Measurements from ENCODE around the gene GNAI1. TPM values are rescaled to one million over a fixed set of nuclear protein-coding genes. Genes with fewer than 3 reads are reported as not detected.

Gene GNAI1
- total and polyA plus RNA-seq, 2 of the 13 experiments (the other 11 are each of a cell fraction or from before 2014, with no cell fraction given) = 3.5 to 5.7 TPM

- TF ChIP-seq TBX3 (IDR thresholded peaks at IDR 0.05; ENCODE audit: borderline replicate concordance) = peak; percentile 87; the same call in 1 of the 2 replicates
- TF ChIP-seq TBL1XR1 (IDR thresholded peaks at IDR 0.05; ENCODE audit: borderline replicate concordance, low read length, partially characterized antibody) = peak; percentile 67
- peak; percentile 94 for TF ChIP-seq FOXA1 (IDR thresholded peaks at IDR 0.05)
- TF ChIP-seq FOXA1 (CRISPR knock-in tag; IDR thresholded peaks at IDR 0.05) = peak; percentile 94
- no peak for TF ChIP-seq ZNF430 (CRISPR knock-in tag; IDR thresholded peaks at IDR 0.05)
- TF ChIP-seq IRF2 (CRISPR knock-in tag; IDR thresholded peaks at IDR 0.05) = peak; percentile 75; the same call in 1 of the 2 replicates
- peak; percentile 95 for TF ChIP-seq HOMEZ (CRISPR knock-in tag; IDR thresholded peaks at IDR 0.05; ENCODE audit: low read depth)
- TF ChIP-seq ZNF816 (CRISPR knock-in tag; IDR thresholded peaks at IDR 0.05; ENCODE audit: borderline replicate concordance) = 0 out of 2 replicates have a peak, but pooled peaks have one; percentile 2
- no peak for TF ChIP-seq RBFOX2 (IDR thresholded peaks at IDR 0.05; ENCODE audit: low read depth, low read length)
- peak; percentile 97 for TF ChIP-seq FOXP1 (IDR thresholded peaks at IDR 0.05)
- TF ChIP-seq FOXP1 (CRISPR knock-in tag; IDR thresholded peaks at IDR 0.05) = peak; percentile 97
- peak; percentile 96 for TF ChIP-seq TCF7 (IDR thresholded peaks at IDR 0.05; ENCODE audit: low read depth)
- TF ChIP-seq PRDM10 (CRISPR knock-in tag; IDR thresholded peaks at IDR 0.05; ENCODE audit: low read depth) = peak; percentile 38; the same call in 1 of the 2 replicates
- peak; percentile 41; the same call in 1 of the 2 replicates for TF ChIP-seq ATF2 (CRISPR knock-in tag; IDR thresholded peaks at IDR 0.05)
- TF ChIP-seq ZBTB42 (CRISPR knock-in tag; IDR thresholded peaks at IDR 0.05) = no peak
- TF ChIP-seq DRAP1 (CRISPR knock-in tag; IDR thresholded peaks at IDR 0.05) = peak; percentile 42; the same call in 1 of the 2 replicates
- peak; percentile 87 for TF ChIP-seq NFIC (IDR thresholded peaks at IDR 0.05; ENCODE audit: low read length)
- TF ChIP-seq HMGXB4 (CRISPR knock-in tag; IDR thresholded peaks at IDR 0.05; ENCODE audit: borderline replicate concordance in 1 of 2, low read depth in 1 of 2) = 0 out of 4 replicates have a peak, but pooled peaks of 1 of the 2 experiments have one; percentile 25
- peak; percentile 28; the same call in 1 of the 2 replicates for TF ChIP-seq NR2F6 (IDR thresholded peaks at IDR 0.05)
- TF ChIP-seq NR2F6 (CRISPR knock-in tag; IDR thresholded peaks at IDR 0.05) = peak; percentile 43; the same call in 1 of the 2 replicates
- peak; percentile 62 for TF ChIP-seq RARA (CRISPR knock-in tag; IDR thresholded peaks at IDR 0.05)
- peak; percentile 89 for TF ChIP-seq GATAD2A (CRISPR knock-in tag; IDR thresholded peaks at IDR 0.05)
- no peak for TF ChIP-seq CAMTA2 (CRISPR knock-in tag; IDR thresholded peaks at IDR 0.05; ENCODE audit: borderline replicate concordance)
Observed at GRCh38 chr7:80210400-80210799, 75.8 kb downstream of the GNAI1 start (continued).
